Upper lobe of right lung (tissue), 1 donor: ENCODE data around the gene IL21R. TPM values are rescaled to one million over a fixed set of nuclear protein-coding genes. Genes with fewer than 3 reads are reported as not detected.

Experiments used
- ATAC-seq: fragments of 200-7000 bp; cut with Tn5 transposase; one replicate; pipeline ENCODE4 v1.9.1; 2020; ENCODE audit warnings: mild to moderate bottlenecking, moderate library complexity
- DNase-seq: peaks from one replicate; pipeline ENCODE4 v3.0.0-alpha.2; 2020
- H3K27ac ChIP-seq: fragments of 200-600 bp; one replicate; pipeline ENCODE4 v1.8.0; 2022
- H3K27me3 ChIP-seq: fragments of 200-600 bp; one replicate; pipeline ENCODE4 v1.8.0; 2022; ENCODE audit warnings: mild to moderate bottlenecking
- H3K36me3 ChIP-seq: fragments of 200-600 bp; one replicate; pipeline ENCODE4 v1.8.0; 2022
- H3K4me1 ChIP-seq: fragments of 200-600 bp; one replicate; pipeline ENCODE4 v1.8.0; 2022
- H3K4me3 ChIP-seq: fragments of 200-600 bp; one replicate; pipeline ENCODE4 v1.8.0; 2022; ENCODE audit warnings: mild to moderate bottlenecking
- H3K9me3 ChIP-seq: fragments of 200-600 bp; one replicate; pipeline ENCODE4 v1.8.0; 2022
- intact Hi-C: fragments of 100-400 bp; cut with DNase I; formaldehyde crosslinking; loops from one replicate; pipeline ENCODE4 v1.11.0; 2022
- total RNA-seq: library from RNA; stranded (reverse); fragmentation: NEBNext Ultra II Directional; extraction: Animal tissue kit (Norgen Biotek cat#: 25700); gene quantifications from one replicate; pipeline ENCODE4 v1.2.1, GENCODE V29; 2021
- TF ChIP-seq, protein P1 (sequence below): fragments of 200-600 bp; IDR thresholded peaks from one replicate; pipeline ENCODE4 v1.8.0; 2022; ENCODE audit warnings: antibody characterized with exemption
- donor health status: DM: no; HTN: yes; CAD: no; lungs with severe emphysema.

Gene IL21R
- total RNA-seq, 1 donor from 2014 or later, result 3.9 TPM

- TF ChIP-seq, protein P1, sequence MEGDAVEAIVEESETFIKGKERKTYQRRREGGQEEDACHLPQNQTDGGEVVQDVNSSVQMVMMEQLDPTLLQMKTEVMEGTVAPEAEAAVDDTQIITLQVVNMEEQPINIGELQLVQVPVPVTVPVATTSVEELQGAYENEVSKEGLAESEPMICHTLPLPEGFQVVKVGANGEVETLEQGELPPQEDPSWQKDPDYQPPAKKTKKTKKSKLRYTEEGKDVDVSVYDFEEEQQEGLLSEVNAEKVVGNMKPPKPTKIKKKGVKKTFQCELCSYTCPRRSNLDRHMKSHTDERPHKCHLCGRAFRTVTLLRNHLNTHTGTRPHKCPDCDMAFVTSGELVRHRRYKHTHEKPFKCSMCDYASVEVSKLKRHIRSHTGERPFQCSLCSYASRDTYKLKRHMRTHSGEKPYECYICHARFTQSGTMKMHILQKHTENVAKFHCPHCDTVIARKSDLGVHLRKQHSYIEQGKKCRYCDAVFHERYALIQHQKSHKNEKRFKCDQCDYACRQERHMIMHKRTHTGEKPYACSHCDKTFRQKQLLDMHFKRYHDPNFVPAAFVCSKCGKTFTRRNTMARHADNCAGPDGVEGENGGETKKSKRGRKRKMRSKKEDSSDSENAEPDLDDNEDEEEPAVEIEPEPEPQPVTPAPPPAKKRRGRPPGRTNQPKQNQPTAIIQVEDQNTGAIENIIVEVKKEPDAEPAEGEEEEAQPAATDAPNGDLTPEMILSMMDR, result no peak
- ATAC-seq (no peak), DNase-seq (no peak)
- Histone ChIP-seq H3K4me1 (no peaks in the 10 kb centered on the region), H3K9me3 (peaks cover 8% of the 10 kb centered on the region), H3K27me3 (no peaks in the 10 kb centered on the region), H3K4me3 (no peak overlapping the region), H3K27ac (no peak overlapping the region), H3K36me3 (no peaks in the 10 kb centered on the region)
- intact Hi-C loops, result no loop called here
These were observed 25.6 kb downstream of the IL21R start for GRCh38 chr16:27427538-27427937.

GRCh38 chr16:27428026-27428785 lies 26.2 kb downstream of the IL21R start:
- no peak overlapping the region for H3K27ac ChIP-seq
- TF ChIP-seq, protein P1, result no peak
- peaks cover 2% of the 10 kb centered on the region for H3K9me3 ChIP-seq
- H3K27me3 ChIP-seq, result no peaks in the 10 kb centered on the region
- H3K4me1 ChIP-seq, result no peaks in the 10 kb centered on the region
- no peaks in the 10 kb centered on the region for H3K36me3 ChIP-seq
- intact Hi-C loops, result no loop called here
- no peak overlapping the region for H3K4me3 ChIP-seq
- ATAC-seq, result peak; percentile 48
- peak; percentile 35 for DNase-seq

DNA sequence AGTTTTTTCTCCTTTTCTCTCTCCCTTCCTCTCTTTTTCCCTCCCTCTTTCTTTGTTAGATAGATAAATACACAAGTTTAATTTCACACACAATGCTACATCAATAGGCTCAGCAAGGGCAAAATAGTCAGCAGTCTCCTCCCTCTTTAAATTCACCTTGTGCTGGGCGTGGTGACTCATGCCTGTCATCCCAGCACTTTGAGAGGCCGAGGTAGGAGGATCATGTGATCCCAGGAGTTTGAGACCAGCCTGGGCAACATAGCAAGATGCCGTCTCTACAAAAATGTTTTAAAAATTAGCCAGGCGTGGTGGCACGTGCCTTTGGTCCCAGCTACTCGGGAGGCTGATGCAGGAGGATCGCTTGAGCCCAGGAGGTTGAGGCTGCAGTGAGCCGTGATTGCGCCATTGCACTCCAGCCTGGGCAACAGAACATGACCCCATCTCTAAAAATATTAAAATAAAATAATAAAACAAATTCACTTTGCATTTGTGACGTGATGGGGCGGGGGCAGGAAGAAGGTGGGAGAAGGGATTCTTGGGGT lies 27.4 kb downstream of the IL21R start:
- ATAC-seq, result no peak
- no peak overlapping the region for H3K4me3 ChIP-seq
- TF ChIP-seq, protein P1, result no peak
- no peaks in the 10 kb centered on the region for H3K36me3 ChIP-seq
- peak; percentile 19 for DNase-seq
- H3K27me3 ChIP-seq, result no peaks in the 10 kb centered on the region
- intact Hi-C loops, result no loop called here
- no peak overlapping the region for H3K27ac ChIP-seq
- H3K9me3 ChIP-seq, result no peaks in the 10 kb centered on the region
- H3K4me1 ChIP-seq, result no peaks in the 10 kb centered on the region

DNA sequence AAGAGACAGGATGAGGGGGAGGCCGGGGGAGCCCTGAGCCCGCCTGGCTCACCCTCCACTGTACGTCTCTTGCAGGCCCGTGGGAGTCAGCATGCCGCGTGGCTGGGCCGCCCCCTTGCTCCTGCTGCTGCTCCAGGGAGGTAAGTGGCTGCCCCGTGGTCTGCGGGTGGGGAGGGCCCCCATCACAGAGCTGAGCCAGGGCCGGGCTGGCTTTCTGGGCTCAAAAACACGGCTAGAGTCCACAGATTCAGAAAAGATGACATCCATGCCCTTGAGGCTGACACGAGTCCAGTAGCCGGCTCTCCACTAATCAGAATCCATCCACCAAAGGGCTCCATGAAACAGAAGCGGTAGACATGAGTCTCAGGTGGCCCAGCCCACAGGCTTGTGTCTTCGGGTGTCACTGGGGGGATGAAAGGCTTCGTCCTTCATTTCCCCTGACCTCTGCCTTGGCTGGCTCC lies 28.0 kb downstream of the IL21R start:
- H3K27ac ChIP-seq, result no peak overlapping the region
- intact Hi-C loops, result no loop called here
- H3K36me3 ChIP-seq, result no peaks in the 10 kb centered on the region
- TF ChIP-seq, protein P1, result no peak
- DNase-seq (peak; percentile 51), ATAC-seq (no peak)
- H3K9me3 ChIP-seq, result no peaks in the 10 kb centered on the region
- H3K4me1 ChIP-seq, result no peaks in the 10 kb centered on the region
- no peak overlapping the region for H3K4me3 ChIP-seq
- no peaks in the 10 kb centered on the region for H3K27me3 ChIP-seq

- H3K27ac ChIP-seq, result no peak overlapping the region
- ATAC-seq (no peak), DNase-seq (no peak)
- no peaks in the 10 kb centered on the region for H3K9me3 ChIP-seq
- TF ChIP-seq, protein P1, result no peak
- no peaks in the 10 kb centered on the region for H3K27me3 ChIP-seq
- H3K36me3 ChIP-seq, result no peaks in the 10 kb centered on the region
- H3K4me3 ChIP-seq, result no peak overlapping the region
- intact Hi-C loops, result no loop called here
- no peaks in the 10 kb centered on the region for H3K4me1 ChIP-seq
These were observed 28.5 kb downstream of the IL21R start for GRCh38 chr16:27430512-27430911.
